Endometrial microvascular endothelial cells (primary cell): ENCODE data around the gene PCNX2. TPM values are rescaled to one million over a fixed set of nuclear protein-coding genes. Genes with fewer than 3 reads are reported as not detected.

Experiments
- in situ Hi-C: cut with HindIII; loops from 2 replicates; pipeline ENCODE4 v1.10.0; 2017; ENCODE audit warnings: low sequenced_read_pairs, low pct_unique_long_range_greater_than_20kb; ENCODE audit errors: inconsistent ontology term
- total RNA-seq: library from RNA; depleted of rRNA; stranded (reverse); fragments of >200 nt; gene quantifications from one replicate; pipeline ENCODE4 v1.2.3, GENCODE V29; 2015; ENCODE audit errors: inconsistent ontology term

The PCNX2 gene
- total RNA-seq, 1 donor from 2014 or later = 16.4 TPM

- in situ Hi-C loops = no loop called here
Measured at GRCh38 chr1:233055879-233056641, 239.5 kb downstream of the PCNX2 start.

- in situ Hi-C loops = no loop called here
Measured at GRCh38 chr1:233045588-233045987, 249.9 kb downstream of the PCNX2 start.

- in situ Hi-C loops = no loop called here
Measured at GRCh38 chr1:233042834-233043233, 252.7 kb downstream of the PCNX2 start.

- in situ Hi-C loops = no loop called here
Measured at GRCh38 chr1:233040494-233040893, 255.0 kb downstream of the PCNX2 start.

GRCh38 chr1:233038581-233038980 lies 256.9 kb downstream of the PCNX2 start:
- in situ Hi-C loops = no loop called here

GRCh38 chr1:233037843-233038242 lies 257.7 kb downstream of the PCNX2 start:
- in situ Hi-C loops = no loop called here

GRCh38 chr1:233034836-233035235 lies 260.7 kb downstream of the PCNX2 start:
- in situ Hi-C loops = no loop called here

- in situ Hi-C loops = no loop called here
Measured at GRCh38 chr1:233033361-233033760, 262.2 kb downstream of the PCNX2 start.

GRCh38 chr1:233032916-233033315 lies 262.6 kb downstream of the PCNX2 start:
- in situ Hi-C loops = no loop called here

GRCh38 chr1:233031521-233031920 lies 264.0 kb downstream of the PCNX2 start:
- in situ Hi-C loops = no loop called here

GRCh38 chr1:233027046-233027445 lies 268.5 kb downstream of the PCNX2 start:
- in situ Hi-C loops = no loop called here

GRCh38 chr1:233025567-233025966 lies 270.0 kb downstream of the PCNX2 start:
- in situ Hi-C loops = no loop called here

- in situ Hi-C loops = no loop called here
Measured at GRCh38 chr1:233025157-233025556, 270.4 kb downstream of the PCNX2 start.

- in situ Hi-C loops = no loop called here
Measured at GRCh38 chr1:233024199-233024598, 271.3 kb downstream of the PCNX2 start.

GRCh38 chr1:233022246-233022645 lies 273.3 kb downstream of the PCNX2 start:
- in situ Hi-C loops = no loop called here

- in situ Hi-C loops = no loop called here
Measured at GRCh38 chr1:233020426-233020825, 275.1 kb downstream of the PCNX2 start.

- in situ Hi-C loops = no loop called here
Measured at GRCh38 chr1:233019778-233020325, 275.7 kb downstream of the PCNX2 start.

GRCh38 chr1:233019083-233019482 lies 276.4 kb downstream of the PCNX2 start:
- in situ Hi-C loops = no loop called here

- in situ Hi-C loops = no loop called here
Measured at GRCh38 chr1:233016798-233017197, 278.7 kb downstream of the PCNX2 start.

- in situ Hi-C loops = no loop called here
Measured at GRCh38 chr1:233015965-233016364, 279.6 kb downstream of the PCNX2 start.

GRCh38 chr1:233012021-233012420 lies 283.5 kb downstream of the PCNX2 start:
- in situ Hi-C loops = no loop called here
